ENCODE data around the gene PTGR3.

- no peak for TF ChIP-seq CTCF (IDR thresholded peaks at IDR 0.05; ENCODE audit: low read depth, low read length, missing input control)
- TF ChIP-seq SP1 (IDR thresholded peaks at IDR 0.05) = no peak
- TF ChIP-seq HNF4G (IDR thresholded peaks at IDR 0.05) = no peak
- TF ChIP-seq, protein P1, sequence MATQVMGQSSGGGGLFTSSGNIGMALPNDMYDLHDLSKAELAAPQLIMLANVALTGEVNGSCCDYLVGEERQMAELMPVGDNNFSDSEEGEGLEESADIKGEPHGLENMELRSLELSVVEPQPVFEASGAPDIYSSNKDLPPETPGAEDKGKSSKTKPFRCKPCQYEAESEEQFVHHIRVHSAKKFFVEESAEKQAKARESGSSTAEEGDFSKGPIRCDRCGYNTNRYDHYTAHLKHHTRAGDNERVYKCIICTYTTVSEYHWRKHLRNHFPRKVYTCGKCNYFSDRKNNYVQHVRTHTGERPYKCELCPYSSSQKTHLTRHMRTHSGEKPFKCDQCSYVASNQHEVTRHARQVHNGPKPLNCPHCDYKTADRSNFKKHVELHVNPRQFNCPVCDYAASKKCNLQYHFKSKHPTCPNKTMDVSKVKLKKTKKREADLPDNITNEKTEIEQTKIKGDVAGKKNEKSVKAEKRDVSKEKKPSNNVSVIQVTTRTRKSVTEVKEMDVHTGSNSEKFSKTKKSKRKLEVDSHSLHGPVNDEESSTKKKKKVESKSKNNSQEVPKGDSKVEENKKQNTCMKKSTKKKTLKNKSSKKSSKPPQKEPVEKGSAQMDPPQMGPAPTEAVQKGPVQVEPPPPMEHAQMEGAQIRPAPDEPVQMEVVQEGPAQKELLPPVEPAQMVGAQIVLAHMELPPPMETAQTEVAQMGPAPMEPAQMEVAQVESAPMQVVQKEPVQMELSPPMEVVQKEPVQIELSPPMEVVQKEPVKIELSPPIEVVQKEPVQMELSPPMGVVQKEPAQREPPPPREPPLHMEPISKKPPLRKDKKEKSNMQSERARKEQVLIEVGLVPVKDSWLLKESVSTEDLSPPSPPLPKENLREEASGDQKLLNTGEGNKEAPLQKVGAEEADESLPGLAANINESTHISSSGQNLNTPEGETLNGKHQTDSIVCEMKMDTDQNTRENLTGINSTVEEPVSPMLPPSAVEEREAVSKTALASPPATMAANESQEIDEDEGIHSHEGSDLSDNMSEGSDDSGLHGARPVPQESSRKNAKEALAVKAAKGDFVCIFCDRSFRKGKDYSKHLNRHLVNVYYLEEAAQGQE (IDR thresholded peaks at IDR 0.05) = no peak
- no peak for TF ChIP-seq FOXA1 (IDR thresholded peaks at IDR 0.05)
- TF ChIP-seq, protein P2, sequence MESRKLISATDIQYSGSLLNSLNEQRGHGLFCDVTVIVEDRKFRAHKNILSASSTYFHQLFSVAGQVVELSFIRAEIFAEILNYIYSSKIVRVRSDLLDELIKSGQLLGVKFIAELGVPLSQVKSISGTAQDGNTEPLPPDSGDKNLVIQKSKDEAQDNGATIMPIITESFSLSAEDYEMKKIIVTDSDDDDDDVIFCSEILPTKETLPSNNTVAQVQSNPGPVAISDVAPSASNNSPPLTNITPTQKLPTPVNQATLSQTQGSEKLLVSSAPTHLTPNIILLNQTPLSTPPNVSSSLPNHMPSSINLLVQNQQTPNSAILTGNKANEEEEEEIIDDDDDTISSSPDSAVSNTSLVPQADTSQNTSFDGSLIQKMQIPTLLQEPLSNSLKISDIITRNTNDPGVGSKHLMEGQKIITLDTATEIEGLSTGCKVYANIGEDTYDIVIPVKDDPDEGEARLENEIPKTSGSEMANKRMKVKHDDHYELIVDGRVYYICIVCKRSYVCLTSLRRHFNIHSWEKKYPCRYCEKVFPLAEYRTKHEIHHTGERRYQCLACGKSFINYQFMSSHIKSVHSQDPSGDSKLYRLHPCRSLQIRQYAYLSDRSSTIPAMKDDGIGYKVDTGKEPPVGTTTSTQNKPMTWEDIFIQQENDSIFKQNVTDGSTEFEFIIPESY (IDR thresholded peaks at IDR 0.05) = no peak
- no peak for TF ChIP-seq ATF3 (IDR thresholded peaks at IDR 0.05)
- no peak for TF ChIP-seq JUND (IDR thresholded peaks at IDR 0.05)
- TF ChIP-seq, protein P3, sequence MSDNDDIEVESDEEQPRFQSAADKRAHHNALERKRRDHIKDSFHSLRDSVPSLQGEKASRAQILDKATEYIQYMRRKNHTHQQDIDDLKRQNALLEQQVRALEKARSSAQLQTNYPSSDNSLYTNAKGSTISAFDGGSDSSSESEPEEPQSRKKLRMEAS (IDR thresholded peaks at IDR 0.05) = no peak
- TF ChIP-seq RAD21 (IDR thresholded peaks at IDR 0.05) = no peak
- TF ChIP-seq GABPA (IDR thresholded peaks at IDR 0.05 in 1 of 2, conservative IDR thresholded peaks at IDR 0.05 in 1 of 2) = no peak
- TF ChIP-seq TAF1 (conservative IDR thresholded peaks at IDR 0.05) = no peak
- no peak for TF ChIP-seq NR2F2 (IDR thresholded peaks at IDR 0.05)
- no peak for TF ChIP-seq RXRA (IDR thresholded peaks at IDR 0.05)
Observed at GRCh38 chr18:75164479-75164878, 44.5 kb downstream of the PTGR3 start.
